ENCODE measurements around the gene ISX.
A peak's percentile ranks its signal among the peaks of the same experiment; 100 is the strongest.

ISX gene

DNA sequence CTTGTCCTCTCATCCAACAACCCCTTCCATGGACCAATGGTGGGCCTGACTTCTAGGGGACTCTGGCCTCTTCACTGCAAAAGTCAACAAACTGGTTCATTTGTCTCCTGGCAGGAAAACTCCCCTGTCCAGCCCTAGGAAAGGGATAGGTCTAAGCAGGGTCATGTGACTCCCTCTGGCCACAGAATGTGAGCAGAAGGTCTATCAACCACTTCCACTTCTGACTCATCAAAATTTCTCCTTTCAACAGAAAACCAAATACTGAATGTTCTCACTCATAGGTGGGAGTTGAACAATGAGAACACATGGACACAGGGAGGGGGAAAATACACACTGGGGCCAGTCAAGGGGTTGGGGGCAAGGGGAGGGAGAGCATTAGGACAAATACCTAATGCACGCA is 1.3 kb upstream of the ISX start:
- H3K4me3 ChIP-seq (ENCODE audit: low read depth, low read length): no peak overlapping the region
- TF ChIP-seq, protein P1, sequence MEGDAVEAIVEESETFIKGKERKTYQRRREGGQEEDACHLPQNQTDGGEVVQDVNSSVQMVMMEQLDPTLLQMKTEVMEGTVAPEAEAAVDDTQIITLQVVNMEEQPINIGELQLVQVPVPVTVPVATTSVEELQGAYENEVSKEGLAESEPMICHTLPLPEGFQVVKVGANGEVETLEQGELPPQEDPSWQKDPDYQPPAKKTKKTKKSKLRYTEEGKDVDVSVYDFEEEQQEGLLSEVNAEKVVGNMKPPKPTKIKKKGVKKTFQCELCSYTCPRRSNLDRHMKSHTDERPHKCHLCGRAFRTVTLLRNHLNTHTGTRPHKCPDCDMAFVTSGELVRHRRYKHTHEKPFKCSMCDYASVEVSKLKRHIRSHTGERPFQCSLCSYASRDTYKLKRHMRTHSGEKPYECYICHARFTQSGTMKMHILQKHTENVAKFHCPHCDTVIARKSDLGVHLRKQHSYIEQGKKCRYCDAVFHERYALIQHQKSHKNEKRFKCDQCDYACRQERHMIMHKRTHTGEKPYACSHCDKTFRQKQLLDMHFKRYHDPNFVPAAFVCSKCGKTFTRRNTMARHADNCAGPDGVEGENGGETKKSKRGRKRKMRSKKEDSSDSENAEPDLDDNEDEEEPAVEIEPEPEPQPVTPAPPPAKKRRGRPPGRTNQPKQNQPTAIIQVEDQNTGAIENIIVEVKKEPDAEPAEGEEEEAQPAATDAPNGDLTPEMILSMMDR (IDR thresholded peaks at IDR 0.05; ENCODE audit: low read depth, low read length, missing control alignments): no peak

DNA sequence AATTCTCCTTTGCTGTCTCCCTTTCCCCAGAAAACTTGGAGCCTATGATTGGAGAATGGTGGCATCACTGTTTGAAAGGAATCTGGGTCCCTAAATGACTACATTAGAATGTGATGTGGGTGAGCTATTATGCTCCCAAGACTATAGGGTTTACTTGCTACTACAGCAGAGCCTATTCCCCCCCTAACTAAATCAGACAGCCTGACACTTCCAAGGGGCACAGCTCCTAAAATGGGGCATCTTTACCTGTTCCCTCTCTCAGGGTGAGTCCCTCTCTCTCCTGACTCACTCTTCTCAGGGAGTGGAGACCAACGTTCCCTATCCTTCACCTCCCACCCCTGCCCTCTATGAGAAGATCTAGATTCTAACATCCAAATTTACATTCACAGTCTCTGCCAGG is 775 bp upstream of the ISX start:
- no peak for DNase-seq (ENCODE audit: low read depth)
- TF ChIP-seq, protein P1 (IDR thresholded peaks at IDR 0.05; ENCODE audit: low read depth, low read length, missing control alignments): no peak
- H3K4me3 ChIP-seq (ENCODE audit: low read depth, low read length): no peak overlapping the region

More for the DNA sequence above, 1.3 kb upstream of the ISX start:
- DNase-seq (ENCODE audit: low read depth): peak; percentile 78

DNA sequence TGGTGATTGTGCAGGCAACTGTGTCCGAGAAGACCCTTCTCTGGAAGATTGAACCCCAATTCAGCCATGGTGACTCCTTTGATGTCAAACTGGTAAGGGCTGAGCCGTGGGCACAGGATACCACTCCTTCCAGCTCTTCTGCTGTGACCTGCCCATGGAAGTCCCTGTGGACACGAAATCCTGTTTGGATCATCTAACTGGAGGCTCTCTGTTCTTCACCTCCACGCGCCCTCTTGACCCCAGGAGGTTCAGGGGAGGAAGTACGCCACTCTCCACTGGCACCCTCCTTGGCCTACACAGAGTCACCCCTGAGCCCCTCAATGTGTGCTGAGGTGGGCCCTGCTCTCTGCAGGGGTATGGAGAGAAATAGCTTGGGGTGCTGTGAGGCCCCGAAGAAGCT is 810 bp downstream of the ISX start:
- no peak for DNase-seq (ENCODE audit: low read depth)
- H3K4me3 ChIP-seq (ENCODE audit: low read depth, low read length): no peak overlapping the region
- TF ChIP-seq, protein P1 (IDR thresholded peaks at IDR 0.05; ENCODE audit: low read depth, low read length, missing control alignments): no peak

DNA sequence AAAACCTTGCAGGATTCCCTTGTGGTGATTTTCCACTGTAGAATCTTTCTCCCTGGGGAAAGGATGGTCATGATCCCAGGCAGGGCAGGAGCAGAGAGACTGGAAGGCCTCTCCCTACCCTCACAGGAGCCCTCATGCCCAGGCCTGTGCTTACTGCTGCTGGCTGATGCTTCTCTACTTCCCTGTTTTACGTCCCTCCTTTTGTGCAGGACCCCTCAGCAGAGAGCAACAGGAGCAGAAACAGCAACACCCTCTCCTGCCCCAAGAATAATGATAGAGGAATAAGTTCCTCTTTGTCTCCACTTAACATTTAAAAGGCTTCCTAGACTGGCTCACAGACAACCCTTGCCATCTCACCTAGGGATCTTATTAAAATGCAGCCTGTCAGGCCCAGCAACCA is 3.6 kb downstream of the ISX start:
- H3K4me3 ChIP-seq (ENCODE audit: low read depth, low read length): no peak overlapping the region
- TF ChIP-seq, protein P1 (IDR thresholded peaks at IDR 0.05; ENCODE audit: low read depth, low read length, missing control alignments): no peak
- DNase-seq (ENCODE audit: low read depth): no peak

DNA sequence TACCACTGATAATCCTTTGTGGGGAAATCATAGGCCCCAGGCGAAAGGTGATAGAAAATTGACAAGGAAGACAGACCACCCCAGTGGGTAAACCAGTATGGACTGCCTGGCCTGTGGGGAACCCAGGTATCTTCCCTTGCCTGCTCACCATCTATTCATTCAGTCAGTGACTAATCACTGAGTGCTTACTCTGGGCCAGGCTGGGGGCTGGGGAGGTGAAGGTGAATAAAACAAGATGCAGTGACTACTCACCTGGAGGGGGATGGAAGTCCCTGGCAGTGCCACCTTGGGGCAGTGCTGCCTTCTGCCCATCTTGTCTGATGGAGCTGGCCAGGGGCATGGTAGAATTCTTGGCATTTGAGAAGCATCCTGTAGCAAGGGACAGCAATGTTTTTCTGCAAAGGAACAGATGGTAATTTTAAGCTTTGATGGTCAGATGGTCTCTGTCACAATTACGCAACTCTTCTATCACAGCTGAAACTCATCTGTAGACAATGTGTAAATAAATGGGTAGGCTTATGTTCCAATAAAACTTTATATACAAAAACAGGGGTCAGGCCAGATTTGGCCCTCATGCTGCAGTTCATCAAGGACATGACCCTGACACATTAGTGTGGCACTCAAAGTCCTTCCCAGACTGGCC is 4.6 kb downstream of the ISX start:
- H3K4me3 ChIP-seq (ENCODE audit: low read depth, low read length): no peak overlapping the region
- no peak for DNase-seq (ENCODE audit: low read depth)
- TF ChIP-seq, protein P1 (IDR thresholded peaks at IDR 0.05; ENCODE audit: low read depth, low read length, missing control alignments): no peak

DNA sequence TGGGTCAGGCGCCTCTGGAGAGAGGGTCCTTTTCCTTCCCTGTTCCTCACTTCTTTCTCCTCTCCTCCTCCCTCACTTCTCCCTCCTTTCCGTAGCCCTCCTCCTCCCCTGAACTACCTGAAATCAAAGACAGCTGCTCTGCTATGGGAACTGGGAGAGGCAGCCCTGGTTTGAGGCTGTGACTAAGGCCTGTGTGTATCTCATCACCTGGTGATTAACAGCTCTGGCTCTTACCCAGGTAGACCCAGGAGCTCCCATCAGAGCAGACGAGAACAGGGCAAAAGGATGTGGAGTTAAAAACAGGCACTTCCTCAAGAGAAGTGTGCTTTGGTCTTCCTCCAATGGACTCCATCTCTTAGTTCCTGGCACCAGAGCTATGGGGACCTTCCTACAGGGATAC is 5.8 kb downstream of the ISX start:
- no peak overlapping the region for H3K4me3 ChIP-seq (ENCODE audit: low read depth, low read length)
- DNase-seq (ENCODE audit: low read depth): no peak
- TF ChIP-seq, protein P1 (IDR thresholded peaks at IDR 0.05; ENCODE audit: low read depth, low read length, missing control alignments): no peak

DNA sequence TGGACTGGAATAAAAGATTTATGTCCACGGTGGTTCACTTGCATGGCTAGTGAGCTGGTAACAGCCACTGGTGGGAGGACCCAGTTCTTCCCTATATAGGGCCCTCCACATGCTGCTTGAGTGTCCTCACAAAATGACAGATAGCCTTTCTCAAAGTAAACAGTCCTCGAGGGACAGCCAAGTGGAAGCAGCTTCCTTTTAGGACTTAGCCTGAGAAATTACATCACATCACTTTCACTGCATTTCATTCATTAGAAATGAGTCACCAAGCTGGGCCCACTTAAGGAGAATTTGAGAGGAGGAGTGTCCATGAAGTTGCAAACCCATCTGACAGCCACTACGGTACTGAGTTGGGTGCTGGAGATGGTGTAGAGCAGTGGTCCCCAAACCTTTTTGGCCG is 7.0 kb downstream of the ISX start:
- DNase-seq (ENCODE audit: low read depth): no peak
- no peak overlapping the region for H3K4me3 ChIP-seq (ENCODE audit: low read depth, low read length)
- TF ChIP-seq, protein P1 (IDR thresholded peaks at IDR 0.05; ENCODE audit: low read depth, low read length, missing control alignments): no peak

Measured in GM12864 (cell line).